Activated naive CD8-positive, alpha-beta T cell treated with anti-CD3 and anti-CD28 coated beads, Interleukin-2, amount 50 U/mL, for 24 hours (primary cell): ENCODE measurements around the gene DUSP18.
"Not testable (repeated sequence)": the region's sequence is repeated elsewhere in the genome, so short reads cannot be mapped to it uniquely, and the experiment has no call there.

ENCODE experiments used
- ATAC-seq: fragments of 150-1000 bp; cut with Tn5 transposase; one replicate; pipeline ENCODE4 v1.10.0; 2021
- DNase-seq: peaks from one replicate; pipeline ENCODE4 v3.0.0; 2021
- H3K27ac Mint-ChIP-seq: one replicate; pipeline ENCODE4 v1.8.0; 2021; ENCODE audit warnings: mild to moderate bottlenecking, mixed read lengths
- H3K27me3 Mint-ChIP-seq: one replicate; pipeline ENCODE4 v1.8.0; 2021; ENCODE audit warnings: mixed read lengths
- H3K36me3 Mint-ChIP-seq: one replicate; pipeline ENCODE4 v1.8.0; 2021; ENCODE audit warnings: low read depth, mixed read lengths
- H3K4me1 Mint-ChIP-seq: one replicate; pipeline ENCODE4 v1.8.0; 2021; ENCODE audit warnings: mixed read lengths
- H3K4me3 Mint-ChIP-seq: one replicate; pipeline ENCODE4 v1.8.0; 2021; ENCODE audit warnings: mild to moderate bottlenecking, moderate library complexity, mixed read lengths
- H3K9me3 Mint-ChIP-seq: one replicate; pipeline ENCODE4 v1.8.0; 2021; ENCODE audit warnings: mixed read lengths

DUSP18 gene

DNA sequence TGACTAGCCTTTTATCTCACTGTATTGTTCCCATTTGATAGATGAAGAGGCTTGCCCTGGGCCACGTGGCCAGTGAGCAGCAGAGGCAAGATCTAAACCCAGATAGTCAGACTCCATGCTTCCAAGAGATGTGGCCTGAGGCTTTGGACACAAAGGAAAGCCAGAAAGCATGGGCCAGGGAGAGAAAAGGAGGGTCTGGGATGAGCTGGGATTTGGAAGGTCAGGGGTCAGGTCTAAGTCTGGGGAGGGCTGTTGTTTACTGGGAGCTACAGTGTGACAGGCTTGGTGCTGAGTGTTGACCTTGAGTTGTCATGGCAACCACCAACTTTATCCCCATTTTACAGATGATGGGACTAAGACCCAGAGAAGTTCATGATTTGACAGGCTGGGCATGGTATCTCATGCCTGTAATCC is 30.0 kb downstream of the DUSP18 start:
- ATAC-seq (no peak), DNase-seq (no peak)
- Mint-ChIP-seq H3K27me3 (no peaks in the 10 kb centered on the region), H3K4me3 (peak overlapping the region; percentile 86), H3K27ac (peak overlapping the region; percentile 11), H3K4me1 (peaks cover 37% of the 10 kb centered on the region), H3K9me3 (no peaks in the 10 kb centered on the region), H3K36me3 (peaks cover 20% of the 10 kb centered on the region)

DNA sequence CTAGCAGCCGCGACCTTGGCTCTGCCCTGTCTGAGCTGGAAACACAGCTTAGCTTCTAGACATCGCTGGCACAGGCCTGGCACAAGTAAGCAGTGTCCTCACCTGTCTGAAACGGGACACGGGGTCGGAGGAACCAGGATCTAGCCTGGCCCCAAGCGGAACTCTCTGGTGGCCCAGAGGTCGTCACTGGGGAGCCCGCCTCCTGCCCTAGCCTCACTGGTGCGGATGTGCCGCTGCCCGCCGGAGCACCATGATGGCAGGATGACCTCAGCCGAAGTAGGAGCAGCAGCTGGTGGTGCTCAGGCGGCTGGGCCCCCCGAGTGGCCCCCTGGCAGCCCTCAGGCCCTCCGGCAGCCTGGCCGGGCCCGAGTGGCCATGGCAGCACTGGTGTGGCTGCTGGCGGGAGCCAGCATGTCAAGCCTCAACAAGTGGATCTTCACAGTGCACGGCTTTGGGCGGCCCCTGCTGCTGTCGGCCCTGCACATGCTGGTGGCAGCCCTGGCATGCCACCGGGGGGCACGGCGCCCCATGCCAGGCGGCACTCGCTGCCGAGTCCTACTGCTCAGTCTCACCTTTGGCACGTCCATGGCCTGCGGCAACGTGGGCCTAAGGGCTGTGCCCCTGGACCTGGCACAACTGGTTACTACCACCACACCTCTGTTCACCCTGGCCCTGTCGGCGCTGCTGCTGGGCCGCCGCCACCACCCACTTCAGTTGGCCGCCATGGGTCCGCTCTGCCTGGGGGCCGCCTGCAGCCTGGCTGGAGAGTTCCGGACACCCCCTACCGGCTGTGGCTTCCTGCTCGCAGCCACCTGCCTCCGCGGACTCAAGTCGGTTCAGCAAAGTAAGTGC is 31.2 kb downstream of the DUSP18 start:
- no peaks in the 10 kb centered on the region for H3K27me3 Mint-ChIP-seq
- peaks cover 30% of the 10 kb centered on the region for H3K4me1 Mint-ChIP-seq
- H3K36me3 Mint-ChIP-seq: peaks cover 18% of the 10 kb centered on the region
- ATAC-seq (no peak), DNase-seq (peak; percentile 27)
- H3K27ac Mint-ChIP-seq: peak overlapping the region; percentile 79
- peak overlapping the region; percentile 86 for H3K4me3 Mint-ChIP-seq
- no peaks in the 10 kb centered on the region for H3K9me3 Mint-ChIP-seq

DNA sequence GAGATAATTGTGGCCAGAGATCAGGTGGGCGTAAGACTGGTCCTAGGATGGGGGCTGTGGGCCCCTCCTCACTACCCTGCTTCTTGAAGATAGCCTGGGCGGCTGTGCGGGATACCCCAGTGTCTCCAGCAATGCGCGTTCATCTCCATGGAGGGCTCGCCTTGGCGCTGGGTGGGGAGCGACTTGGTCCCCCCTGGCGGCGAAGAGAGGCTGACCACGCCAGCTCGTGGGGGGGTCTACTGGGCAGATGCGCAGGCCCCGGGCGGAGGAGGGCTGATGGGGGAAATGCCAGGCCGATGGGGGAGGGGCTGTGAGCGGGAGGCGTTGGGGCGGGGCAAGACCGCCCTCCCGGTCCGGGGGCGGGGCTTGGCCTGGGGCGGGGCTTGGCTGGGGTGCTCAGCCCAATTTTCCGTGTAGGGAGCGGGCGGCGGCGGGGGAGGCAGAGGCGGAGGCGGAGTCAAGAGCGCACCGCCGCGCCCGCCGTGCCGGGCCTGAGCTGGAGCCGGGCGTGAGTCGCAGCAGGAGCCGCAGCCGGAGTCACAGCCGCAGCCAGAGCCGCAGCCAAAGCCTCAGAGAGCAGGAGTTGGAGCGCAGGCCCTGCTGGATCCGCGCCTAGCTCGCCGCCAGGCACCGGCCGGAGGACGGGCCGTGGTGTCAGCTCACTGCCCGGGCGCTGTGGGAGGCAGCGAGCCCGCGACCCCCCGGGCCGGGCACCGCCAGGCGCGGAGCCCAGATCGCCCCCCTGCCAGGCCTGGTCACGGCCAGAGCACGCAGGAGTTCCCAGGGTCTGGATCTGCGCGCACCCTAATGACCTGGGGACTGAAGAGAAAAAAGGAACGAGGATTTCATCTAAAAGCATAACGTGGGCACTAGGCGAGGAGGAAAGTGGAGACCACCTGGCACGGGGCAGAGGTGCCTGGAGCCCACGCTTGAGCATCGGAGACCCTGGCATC is 32.1 kb downstream of the DUSP18 start, which contains the start of gene SLC35E4:
Gene SLC35E4 (plus strand): TSS at position 509 of the 953 bp plus-strand sequence. CDS start 670 bp downstream, outside the sequence.
- H3K27ac Mint-ChIP-seq: peak within 1 kb of the TSS; percentile 86
- DNase-seq (peak; percentile 98), ATAC-seq (peak; percentile 78)
- no peaks in the 10 kb centered on the region for H3K9me3 Mint-ChIP-seq
- H3K4me3 Mint-ChIP-seq: peak within 1 kb of the TSS; percentile 86
- peaks cover 18% of the 10 kb centered on the region for H3K36me3 Mint-ChIP-seq
- H3K27me3 Mint-ChIP-seq: no peaks in the 10 kb centered on the region
- peaks cover 30% of the 10 kb centered on the region for H3K4me1 Mint-ChIP-seq

DNA sequence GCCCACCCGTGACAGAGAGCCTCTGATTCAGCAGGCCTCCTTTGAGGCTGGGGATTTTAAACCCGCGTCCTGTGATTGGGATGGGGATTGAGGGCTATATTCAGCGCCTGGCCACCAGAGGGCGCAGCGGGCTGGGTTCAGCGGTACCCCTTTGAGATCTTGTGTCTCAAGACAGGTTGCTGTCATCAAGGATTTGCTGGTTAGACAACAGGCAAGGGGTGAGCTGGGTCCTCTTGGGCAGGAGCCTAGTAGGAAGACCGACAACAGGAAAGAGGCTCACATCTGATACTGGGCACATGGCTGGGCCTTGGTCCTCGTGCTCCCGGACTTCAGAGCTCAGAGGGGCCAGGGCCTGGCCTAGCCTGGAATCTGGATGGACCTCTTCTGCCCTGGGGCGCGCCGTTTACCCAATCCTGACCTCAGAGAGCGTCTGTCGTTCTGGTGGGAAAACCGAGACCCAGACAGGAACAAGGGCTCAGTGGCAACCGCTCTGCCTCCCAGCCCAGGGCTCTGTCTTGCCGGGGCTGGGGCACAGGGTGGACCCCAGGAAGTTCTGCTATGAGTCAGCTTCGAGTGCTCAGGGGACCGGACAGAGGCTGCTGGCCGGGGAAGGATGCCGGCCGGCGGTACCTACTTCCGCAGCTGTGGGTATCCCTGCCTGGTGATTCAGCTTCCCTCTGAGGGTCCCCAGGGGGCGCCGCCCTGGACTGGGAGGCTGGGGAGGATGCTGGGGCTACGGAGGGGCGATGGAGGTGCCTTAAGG is 33.0 kb downstream of the DUSP18 start:
- Mint-ChIP-seq H3K4me1 (peaks cover 30% of the 10 kb centered on the region), H3K9me3 (no peaks in the 10 kb centered on the region), H3K4me3 (peak overlapping the region; percentile 86), H3K27me3 (no peaks in the 10 kb centered on the region), H3K36me3 (peaks cover 16% of the 10 kb centered on the region), H3K27ac (peak overlapping the region; percentile 86)
- DNase-seq (peak; percentile 93), ATAC-seq (peak; percentile 83)

DNA sequence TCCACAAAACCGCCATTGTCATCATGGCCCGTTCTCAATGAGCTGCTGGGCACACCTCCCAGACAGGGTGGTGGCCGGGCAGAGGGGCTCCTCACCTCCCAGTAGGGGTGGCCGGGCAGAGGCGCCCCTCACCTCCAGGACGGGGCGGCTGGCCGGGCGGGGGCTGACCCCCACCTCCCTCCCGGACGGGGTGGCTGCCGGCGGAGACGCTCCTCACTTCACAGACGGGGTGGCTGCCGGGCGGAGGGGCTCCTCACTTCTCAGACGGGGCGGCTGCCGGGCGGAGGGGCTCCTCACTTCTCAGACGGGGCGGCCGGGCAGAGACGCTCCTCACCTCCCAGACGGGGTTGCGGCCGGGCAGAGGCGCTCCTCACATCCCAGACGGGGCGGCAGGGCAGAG is 36.2 kb downstream of the DUSP18 start:
- H3K27me3 Mint-ChIP-seq, DNase-seq, H3K36me3 Mint-ChIP-seq, H3K27ac Mint-ChIP-seq, H3K9me3 Mint-ChIP-seq, ATAC-seq, H3K4me3 Mint-ChIP-seq: not testable (repeated sequence)
- H3K4me1 Mint-ChIP-seq: peaks cover 14% of the 10 kb centered on the region

DNA sequence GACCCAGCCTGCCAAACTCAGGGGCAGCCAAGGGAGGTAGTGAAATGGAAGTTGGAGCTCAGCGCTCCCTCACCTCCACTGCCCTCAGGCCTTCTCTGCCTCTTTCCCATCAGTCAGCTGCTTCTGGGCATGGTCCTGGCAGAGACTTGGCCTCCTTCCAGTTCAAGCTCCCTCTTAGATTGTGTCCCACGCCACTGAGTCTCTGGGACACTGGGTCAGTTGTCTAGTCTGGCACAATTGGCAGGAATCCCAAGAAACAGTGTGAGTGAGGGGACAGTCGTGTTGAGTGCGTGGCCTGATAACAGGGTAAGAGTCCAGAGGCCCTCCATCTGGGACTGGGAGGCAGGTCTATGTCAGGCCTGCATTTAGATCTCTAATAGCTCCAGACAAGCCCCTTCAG is 39.2 kb downstream of the DUSP18 start:
- no peak for DNase-seq
- ATAC-seq: no peak
- no peaks in the 10 kb centered on the region for H3K9me3 Mint-ChIP-seq
- no peaks in the 10 kb centered on the region for H3K4me1 Mint-ChIP-seq
- no peak overlapping the region for H3K27ac Mint-ChIP-seq
- H3K36me3 Mint-ChIP-seq: no peaks in the 10 kb centered on the region
- H3K4me3 Mint-ChIP-seq: no peak overlapping the region
- H3K27me3 Mint-ChIP-seq: no peaks in the 10 kb centered on the region

DNA sequence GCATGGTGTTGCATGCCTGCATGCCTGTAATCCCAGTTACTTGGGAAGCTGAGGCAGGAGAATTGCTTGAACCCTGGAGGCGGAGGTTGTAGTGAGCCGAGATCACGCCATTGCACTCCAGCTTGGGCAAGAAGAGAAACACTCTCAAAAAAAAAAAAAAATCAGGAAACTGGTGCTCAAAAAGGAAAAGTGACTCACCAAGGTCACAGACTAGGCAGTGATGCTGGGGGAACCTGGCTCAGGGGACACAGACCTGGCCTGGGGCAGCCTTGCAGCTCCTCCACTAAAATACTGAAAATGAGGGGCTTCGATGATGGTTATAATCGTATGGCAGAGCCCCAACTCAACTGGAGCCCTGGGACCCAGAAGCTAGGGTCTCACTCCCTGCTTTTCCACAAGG is 40.2 kb downstream of the DUSP18 start:
- Mint-ChIP-seq H3K4me3 (no peak overlapping the region), H3K27ac (no peak overlapping the region), H3K27me3 (no peaks in the 10 kb centered on the region), H3K9me3 (no peaks in the 10 kb centered on the region), H3K36me3 (no peaks in the 10 kb centered on the region), H3K4me1 (no peaks in the 10 kb centered on the region)
- ATAC-seq (no peak), DNase-seq (no peak)

DNA sequence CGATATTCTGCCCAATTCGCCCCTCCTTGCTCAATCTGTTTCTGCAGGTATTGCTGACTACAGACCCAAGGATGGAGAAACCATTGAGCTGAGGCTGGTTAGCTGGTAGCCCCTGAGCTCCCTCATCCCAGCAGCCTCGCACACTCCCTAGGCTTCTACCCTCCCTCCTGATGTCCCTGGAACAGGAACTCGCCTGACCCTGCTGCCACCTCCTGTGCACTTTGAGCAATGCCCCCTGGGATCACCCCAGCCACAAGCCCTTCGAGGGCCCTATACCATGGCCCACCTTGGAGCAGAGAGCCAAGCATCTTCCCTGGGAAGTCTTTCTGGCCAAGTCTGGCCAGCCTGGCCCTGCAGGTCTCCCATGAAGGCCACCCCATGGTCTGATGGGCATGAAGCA is 41.3 kb downstream of the DUSP18 start:
- DNase-seq: no peak
- no peak overlapping the region for H3K27ac Mint-ChIP-seq
- H3K4me3 Mint-ChIP-seq: no peak overlapping the region
- no peaks in the 10 kb centered on the region for H3K4me1 Mint-ChIP-seq
- no peaks in the 10 kb centered on the region for H3K36me3 Mint-ChIP-seq
- no peaks in the 10 kb centered on the region for H3K9me3 Mint-ChIP-seq
- no peak for ATAC-seq
- no peaks in the 10 kb centered on the region for H3K27me3 Mint-ChIP-seq

DNA sequence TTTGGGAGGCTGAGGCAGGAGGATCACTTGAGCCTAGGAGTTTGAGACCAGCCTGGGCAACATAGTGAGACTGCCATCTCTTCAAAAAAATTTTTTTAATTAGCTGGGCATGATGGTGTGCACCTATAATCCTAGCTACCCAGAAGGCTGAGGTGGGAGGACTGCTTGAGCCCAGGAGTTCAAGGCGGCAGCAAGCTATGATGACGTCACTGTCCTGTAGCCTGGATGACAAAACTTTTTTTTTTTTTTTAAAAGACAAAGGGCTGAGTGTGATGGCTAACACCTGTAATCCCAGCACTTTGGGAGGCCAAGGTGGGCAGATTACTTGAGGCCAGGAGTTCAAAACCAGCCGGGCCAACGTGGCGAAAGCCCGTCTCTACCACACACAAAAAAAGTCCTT is 47.8 kb downstream of the DUSP18 start:
- H3K36me3 Mint-ChIP-seq, H3K4me1 Mint-ChIP-seq, H3K27me3 Mint-ChIP-seq, DNase-seq, H3K4me3 Mint-ChIP-seq, H3K9me3 Mint-ChIP-seq, H3K27ac Mint-ChIP-seq, ATAC-seq: not testable (repeated sequence)

DNA sequence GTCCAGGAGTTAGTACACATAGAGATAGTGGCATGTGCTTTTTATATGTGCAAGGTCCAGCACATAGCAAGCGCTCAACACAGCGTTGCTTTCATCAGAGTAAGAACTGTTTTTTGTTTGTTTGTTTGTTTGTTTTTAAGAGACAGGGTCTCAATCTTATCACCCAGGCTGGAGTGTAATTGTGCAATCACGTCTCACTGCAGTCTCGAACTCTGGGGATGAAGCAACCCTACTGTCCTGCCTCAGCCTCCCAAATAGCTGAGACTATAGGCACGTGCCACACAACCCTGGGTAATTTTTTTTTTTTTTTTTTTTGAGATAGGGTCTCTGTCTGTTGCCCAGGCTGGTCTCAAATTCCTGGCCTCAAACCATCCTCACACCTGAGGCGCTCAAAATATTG is 49.9 kb downstream of the DUSP18 start:
- Mint-ChIP-seq H3K27me3 (peaks cover 6% of the 10 kb centered on the region), H3K4me1 (no peaks in the 10 kb centered on the region), H3K4me3 (no peak overlapping the region), H3K9me3 (no peaks in the 10 kb centered on the region), H3K27ac (no peak overlapping the region), H3K36me3 (no peaks in the 10 kb centered on the region)
- no peak for DNase-seq
- ATAC-seq: no peak

DNA sequence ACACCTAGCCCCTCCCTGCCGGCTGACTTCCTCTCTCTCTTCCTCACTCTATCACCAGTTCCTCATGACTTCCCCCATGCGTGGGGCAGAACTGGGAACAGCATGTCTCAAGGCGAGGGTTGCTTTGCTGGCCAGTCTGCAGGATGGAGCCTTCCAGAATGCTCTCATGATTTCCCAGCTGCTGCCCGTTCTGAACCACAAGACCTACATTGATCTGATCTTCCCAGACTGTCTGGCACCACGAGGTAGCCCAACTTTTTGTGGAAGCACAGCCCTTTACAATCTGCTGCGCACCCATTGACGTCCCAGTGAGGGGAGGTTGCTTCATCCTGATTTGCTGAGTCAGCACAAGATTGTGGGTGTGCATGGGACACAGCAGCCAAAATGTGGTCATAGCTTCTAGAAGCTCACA is 52.1 kb downstream of the DUSP18 start:
- no peak overlapping the region for H3K4me3 Mint-ChIP-seq
- no peaks in the 10 kb centered on the region for H3K36me3 Mint-ChIP-seq
- H3K27ac Mint-ChIP-seq: no peak overlapping the region
- no peak for ATAC-seq
- H3K4me1 Mint-ChIP-seq: no peaks in the 10 kb centered on the region
- no peaks in the 10 kb centered on the region for H3K9me3 Mint-ChIP-seq
- DNase-seq: no peak
- H3K27me3 Mint-ChIP-seq: peaks cover 10% of the 10 kb centered on the region

DNA sequence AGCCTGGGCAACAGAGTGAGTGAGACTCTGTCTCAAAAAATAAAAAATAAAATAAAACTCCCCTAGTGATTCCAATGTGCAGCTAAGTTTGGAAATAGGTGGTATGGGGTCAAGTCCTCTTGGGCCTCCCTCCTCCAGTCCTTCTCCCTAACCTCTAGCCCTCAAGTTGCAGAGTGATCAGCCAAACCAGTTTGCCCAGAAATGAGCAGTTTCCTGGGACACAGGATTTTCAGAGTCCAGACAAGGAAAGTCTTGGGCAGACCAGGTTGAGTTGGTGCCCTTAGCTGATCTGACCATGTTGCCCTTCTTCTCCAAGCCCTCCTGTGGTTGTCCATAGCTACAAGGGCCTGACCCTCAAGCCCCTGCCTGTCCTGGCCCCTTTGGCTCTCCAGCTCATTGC is 52.8 kb downstream of the DUSP18 start:
- Mint-ChIP-seq H3K4me3 (no peak overlapping the region), H3K9me3 (no peaks in the 10 kb centered on the region), H3K27ac (no peak overlapping the region), H3K4me1 (peaks cover 2% of the 10 kb centered on the region), H3K36me3 (no peaks in the 10 kb centered on the region), H3K27me3 (peaks cover 12% of the 10 kb centered on the region)
- ATAC-seq: no peak
- DNase-seq: no peak

DNA sequence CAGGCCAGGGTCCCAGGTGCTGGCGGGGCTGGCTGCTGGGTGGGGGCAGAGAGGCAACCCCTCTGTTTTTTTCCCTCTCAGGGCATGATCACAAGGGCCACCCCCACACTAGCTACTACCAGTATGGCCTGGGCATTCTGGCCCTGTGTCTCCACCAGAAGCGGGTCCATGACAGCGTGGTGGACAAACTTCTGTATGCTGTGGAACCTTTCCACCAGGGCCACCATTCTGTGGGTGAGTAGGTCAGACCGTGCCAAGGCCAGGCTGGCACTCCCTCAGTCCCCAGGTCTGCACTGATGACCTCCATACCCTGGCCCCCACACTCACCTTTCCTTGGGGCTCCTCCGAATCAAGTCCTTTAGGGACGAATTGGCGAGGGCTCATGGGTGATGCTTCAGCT is 53.4 kb downstream of the DUSP18 start:
- Mint-ChIP-seq H3K4me1 (peaks cover 8% of the 10 kb centered on the region), H3K9me3 (no peaks in the 10 kb centered on the region), H3K36me3 (no peaks in the 10 kb centered on the region), H3K27ac (no peak overlapping the region), H3K27me3 (peaks cover 14% of the 10 kb centered on the region), H3K4me3 (no peak overlapping the region)
- DNase-seq (no peak), ATAC-seq (no peak)

DNA sequence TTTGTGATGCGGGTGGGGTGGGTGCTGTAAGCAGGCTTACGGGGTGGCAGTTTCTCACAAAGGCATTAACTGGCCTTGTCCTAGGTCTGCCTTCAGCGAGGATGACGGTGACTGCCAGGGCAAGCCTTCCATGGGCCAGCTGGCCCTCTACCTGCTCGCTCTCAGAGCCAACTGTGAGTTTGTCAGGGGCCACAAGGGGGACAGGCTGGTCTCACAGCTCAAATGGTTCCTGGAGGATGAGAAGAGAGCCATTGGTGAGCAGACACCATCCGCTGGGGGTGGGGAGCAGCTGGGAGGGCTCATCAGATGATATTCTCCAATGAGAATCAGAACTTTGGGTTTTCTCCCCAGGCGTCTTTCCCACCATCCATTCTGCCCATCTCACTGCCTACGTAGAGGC is 54.9 kb downstream of the DUSP18 start:
- no peak overlapping the region for H3K4me3 Mint-ChIP-seq
- no peak for ATAC-seq
- peaks cover 17% of the 10 kb centered on the region for H3K27me3 Mint-ChIP-seq
- H3K9me3 Mint-ChIP-seq: no peaks in the 10 kb centered on the region
- H3K4me1 Mint-ChIP-seq: peaks cover 18% of the 10 kb centered on the region
- H3K36me3 Mint-ChIP-seq: no peaks in the 10 kb centered on the region
- DNase-seq: no peak
- no peak overlapping the region for H3K27ac Mint-ChIP-seq
